ENCODE results near the gene HCRT. TPM values are rescaled to one million over a fixed set of nuclear protein-coding genes. Genes with fewer than 3 reads are reported as not detected.
"Not testable (repeated sequence)": the region's sequence is repeated elsewhere in the genome, so short reads cannot be mapped to it uniquely, and the experiment has no call there.

Gene HCRT
- polyA plus RNA-seq, 1 donor = not detected

DNA sequence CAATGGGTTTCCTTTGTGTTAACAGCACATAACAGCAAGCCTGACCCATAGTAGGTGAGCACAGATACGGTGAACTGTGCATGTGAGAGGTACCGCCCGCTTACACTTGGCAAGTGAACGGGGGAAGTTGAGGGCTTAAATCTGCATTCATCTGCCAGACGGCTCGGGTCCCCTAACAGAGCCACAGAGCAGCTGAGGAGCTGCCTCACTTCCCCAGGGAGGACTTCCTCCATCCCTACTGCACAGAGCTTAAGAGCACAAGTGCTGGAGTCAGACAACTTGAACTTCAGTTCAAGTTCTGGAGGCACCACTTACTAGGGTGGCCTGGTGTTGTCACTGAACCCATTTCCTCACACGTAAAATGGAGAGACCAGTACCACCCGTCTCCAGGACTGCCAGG lies 43.9 kb downstream of the HCRT start:
- no peak for DNase-seq (ENCODE audit: low read depth)

DNA sequence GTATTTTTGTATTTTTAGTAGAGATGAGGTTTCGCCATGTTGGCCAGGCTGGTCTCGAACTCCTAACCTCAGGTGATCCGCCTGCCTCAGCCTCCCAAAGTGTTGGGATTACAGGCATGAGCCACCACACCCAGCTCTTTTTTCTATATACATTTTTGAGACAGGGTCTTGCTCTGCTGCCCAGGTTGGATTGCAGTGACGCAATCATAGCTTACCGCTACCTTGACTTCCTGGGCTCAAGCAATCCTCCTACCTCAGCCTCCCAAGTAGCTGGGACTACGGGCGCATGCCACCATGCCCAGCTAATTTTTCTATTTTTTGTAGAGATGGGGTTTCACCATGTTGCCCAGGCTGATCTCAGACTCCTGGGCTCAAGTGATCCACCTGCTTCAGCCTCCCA lies 44.6 kb downstream of the HCRT start:
- DNase-seq (ENCODE audit: low read depth) = not testable (repeated sequence)

DNA sequence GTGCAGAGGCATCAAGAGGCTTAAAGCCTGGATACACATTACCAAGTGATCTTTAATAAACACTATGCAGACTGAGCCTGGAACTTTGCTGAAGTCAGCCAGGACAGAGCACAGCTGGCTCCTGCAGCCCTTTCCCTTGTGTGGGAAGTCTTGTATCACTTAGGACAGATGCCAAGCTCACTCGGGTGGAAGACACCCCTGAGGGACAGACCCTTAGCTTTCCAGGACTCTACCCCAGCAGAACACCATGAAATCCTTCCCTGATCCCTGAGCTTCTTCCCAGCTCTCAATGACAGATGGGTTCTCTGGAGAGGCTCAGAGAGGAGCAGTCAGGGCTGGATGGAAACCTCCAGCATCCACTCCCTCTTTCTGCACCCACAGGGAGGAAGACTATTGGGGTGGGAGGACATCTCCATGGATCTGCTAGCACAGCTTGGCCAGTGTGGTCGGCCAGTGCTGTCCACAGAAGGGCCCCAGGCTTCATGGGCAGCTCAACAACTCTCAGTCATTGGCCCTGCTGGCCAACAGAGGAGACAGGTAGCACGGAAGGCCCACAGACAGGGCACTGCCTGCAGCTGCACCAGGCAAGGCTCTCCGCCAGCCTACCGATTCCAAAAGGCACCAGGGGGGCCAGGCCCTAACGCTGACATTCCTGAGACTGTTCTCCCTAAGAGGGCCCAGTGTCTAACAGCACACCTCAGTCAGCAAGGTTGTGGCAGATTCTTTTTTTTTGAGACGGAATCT lies 46.3 kb downstream of the HCRT start:
- no peak for DNase-seq (ENCODE audit: low read depth)

DNA sequence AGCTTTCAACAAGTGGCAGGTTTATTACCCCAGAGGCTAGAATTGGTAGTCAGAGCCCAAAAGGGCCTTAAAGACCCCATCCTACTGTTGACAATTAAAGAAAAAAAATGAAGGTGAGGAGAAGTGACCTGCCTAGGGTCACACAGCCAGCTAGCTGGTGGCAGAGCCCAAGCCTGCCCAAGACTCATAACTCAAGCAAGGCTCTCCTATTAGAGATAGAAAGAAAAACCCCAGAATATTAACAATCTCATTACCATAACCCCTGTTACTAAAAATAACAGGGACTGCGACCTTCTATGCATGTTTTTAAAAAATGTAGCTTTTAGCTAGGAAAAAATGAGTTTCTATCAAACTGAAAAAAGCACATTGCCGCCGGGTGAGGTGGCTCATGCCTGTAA lies 48.6 kb downstream of the HCRT start:
- DNase-seq (ENCODE audit: low read depth) = no peak

DNA sequence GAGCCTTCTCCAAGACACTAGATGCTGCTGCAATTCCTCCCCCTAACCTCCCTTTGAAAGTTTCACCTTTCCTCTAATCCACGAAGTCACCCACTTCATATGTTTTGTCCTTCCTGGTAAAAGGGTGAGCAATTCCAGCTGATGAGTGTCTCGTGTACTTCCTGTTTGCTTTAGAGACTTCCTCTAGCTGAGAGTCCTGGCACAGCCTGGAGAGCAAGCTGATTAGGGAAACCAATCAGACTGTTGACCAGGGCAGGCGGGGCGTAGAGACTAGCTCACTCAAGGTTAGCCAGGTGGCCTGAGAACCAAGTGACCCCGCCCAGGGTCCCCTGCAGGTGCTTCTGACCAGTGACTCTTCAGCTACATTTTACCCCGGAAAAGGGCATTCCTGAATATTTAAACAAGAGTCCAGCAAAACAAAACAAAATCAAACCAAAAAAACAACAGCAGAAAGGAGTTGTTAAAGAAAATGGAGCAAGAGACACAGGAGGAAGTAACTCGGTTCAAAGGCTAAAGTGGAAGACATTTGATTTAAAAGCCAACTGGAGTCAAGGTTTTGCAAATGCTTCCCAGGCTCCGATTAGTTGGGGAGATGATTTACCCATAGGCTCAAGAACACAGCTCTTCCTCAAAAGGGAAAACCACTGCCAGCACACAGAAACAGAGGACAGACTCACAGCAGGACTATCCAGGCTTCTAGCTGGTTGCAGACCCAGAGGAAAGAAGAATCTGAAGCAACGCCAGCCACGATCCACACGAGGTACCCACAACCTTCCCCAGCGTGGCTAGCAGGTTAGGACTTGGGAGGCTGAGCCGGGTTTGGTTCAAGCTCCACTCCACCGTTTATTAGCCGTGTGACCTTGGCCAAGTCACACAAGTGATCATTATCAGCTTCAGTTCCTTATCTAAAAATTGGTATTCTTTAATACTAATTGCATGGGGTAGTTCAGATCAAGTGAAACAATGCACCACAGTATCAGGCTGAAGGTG lies 49.3 kb downstream of the HCRT start:
- DNase-seq (ENCODE audit: low read depth) = no peak

DNA sequence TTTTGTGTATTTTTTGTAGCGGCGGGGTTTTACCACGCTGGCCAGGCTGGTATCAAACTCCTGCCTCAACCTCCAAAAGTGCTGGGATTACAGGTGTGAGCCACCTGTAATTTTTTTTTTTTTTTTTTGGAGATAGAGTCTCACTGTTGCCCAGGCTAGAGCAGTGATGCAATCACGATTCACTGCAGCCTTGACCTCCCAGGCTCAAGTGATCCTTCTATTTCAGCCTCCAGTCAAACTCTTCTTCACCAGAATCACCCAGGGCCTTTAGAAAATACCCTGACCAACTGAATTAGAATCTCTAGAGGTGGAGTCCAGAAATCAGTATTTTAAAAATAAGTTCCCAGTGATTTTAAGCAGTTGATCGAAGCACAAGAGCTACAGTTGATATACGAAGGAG lies 50.1 kb downstream of the HCRT start:
- no peak for DNase-seq (ENCODE audit: low read depth)

Other genes starting within 250 kb of the HCRT start
- 40.1 TPM for gene CNP, start 218.7 kb downstream of the HCRT start, polyA plus RNA-seq (ENCODE audit: insufficient read length)
- gene DNAJC7, start 168.0 kb downstream of the HCRT start, polyA plus RNA-seq (ENCODE audit: insufficient read length) = 97.2 TPM
- 47.9 TPM for gene NKIRAS2, start 165.4 kb downstream of the HCRT start, polyA plus RNA-seq (ENCODE audit: insufficient read length)
- gene C17orf113, start 134.9 kb downstream of the HCRT start, polyA plus RNA-seq (ENCODE audit: insufficient read length) = 1.2 TPM
- 6.7 TPM for gene ZNF385C, start 87.0 kb downstream of the HCRT start, polyA plus RNA-seq (ENCODE audit: insufficient read length)
- gene DHX58, start 72.7 kb downstream of the HCRT start, polyA plus RNA-seq (ENCODE audit: insufficient read length) = 5.8 TPM
- 45.9 TPM for gene KAT2A, start 64.1 kb downstream of the HCRT start, polyA plus RNA-seq (ENCODE audit: insufficient read length)
- 0.25 TPM for gene HSPB9, start 62.6 kb downstream of the HCRT start, polyA plus RNA-seq (ENCODE audit: insufficient read length)
- gene RAB5C, start 30.5 kb downstream of the HCRT start, polyA plus RNA-seq (ENCODE audit: insufficient read length) = 60.0 TPM
- not detected for gene KCNH4, start 4.3 kb downstream of the HCRT start, polyA plus RNA-seq (ENCODE audit: insufficient read length)
- gene GHDC, start 9.0 kb upstream of the HCRT start, polyA plus RNA-seq (ENCODE audit: insufficient read length) = 12.8 TPM
- 40.2 TPM for gene STAT5B, start 90.9 kb upstream of the HCRT start, polyA plus RNA-seq (ENCODE audit: insufficient read length)
- 15.0 TPM for gene STAT5A, start 103.0 kb upstream of the HCRT start, polyA plus RNA-seq (ENCODE audit: insufficient read length)
- gene STAT3, start 203.0 kb upstream of the HCRT start, polyA plus RNA-seq (ENCODE audit: insufficient read length) = 47.6 TPM
- 242 TPM for gene CAVIN1, start 237.8 kb upstream of the HCRT start, polyA plus RNA-seq (ENCODE audit: insufficient read length)